ENCODE measurements around the gene KPNB1. TPM values are rescaled to one million over a fixed set of nuclear protein-coding genes. Genes with fewer than 3 reads are reported as not detected.
A peak's percentile ranks its signal among the peaks of the same experiment; 100 is the strongest.

Gene KPNB1
- total RNA-seq, 1 experiment from 2014 or later, result 538 TPM

GRCh38 chr17:47670064-47670463 lies 20.3 kb downstream of the KPNB1 start:
- intact Hi-C loops (cut with micrococcal nuclease; ENCODE audit: unreplicated experiment), result no loop called here
- peaks cover 98% of the 10 kb centered on the region for H3K36me3 Mint-ChIP-seq (ENCODE audit: insufficient read depth, unreplicated experiment)
- no peaks in the 10 kb centered on the region for H3K9me3 Mint-ChIP-seq (ENCODE audit: low read depth, unreplicated experiment)
- no peak for TF ChIP-seq CTCF (IDR thresholded peaks at IDR 0.05; ENCODE audit: unreplicated experiment)
- BruUV-seq (replicated peaks), result no TSS peak
- peak overlapping the region; percentile 34 for H3K27ac Mint-ChIP-seq (ENCODE audit: unreplicated experiment)
- CTCF ChIA-PET, result no interaction called here
- H3K27me3 Mint-ChIP-seq (ENCODE audit: unreplicated experiment), result no peaks in the 10 kb centered on the region
- H3K4me1 Mint-ChIP-seq (ENCODE audit: low read depth, unreplicated experiment), result no peaks in the 10 kb centered on the region
- H3K4me3 Mint-ChIP-seq (ENCODE audit: low read depth, unreplicated experiment), result no peak overlapping the region
- no peak for DNase-seq

GRCh38 chr17:47674499-47674898 lies 24.8 kb downstream of the KPNB1 start:
- no TSS peak for BruUV-seq (replicated peaks)

GRCh38 chr17:47675380-47676198 lies 25.9 kb downstream of the KPNB1 start:
- BruUV-seq (replicated peaks), result no TSS peak
- Mint-ChIP-seq H3K4me1 (ENCODE audit: low read depth, unreplicated experiment) (no peaks in the 10 kb centered on the region), H3K4me3 (ENCODE audit: low read depth, unreplicated experiment) (no peak overlapping the region), H3K9me3 (ENCODE audit: low read depth, unreplicated experiment) (no peaks in the 10 kb centered on the region), H3K27ac (ENCODE audit: unreplicated experiment) (peak overlapping the region; percentile 27), H3K27me3 (ENCODE audit: unreplicated experiment) (no peaks in the 10 kb centered on the region), H3K36me3 (ENCODE audit: insufficient read depth, unreplicated experiment) (peaks cover 99% of the 10 kb centered on the region)
- intact Hi-C loops (cut with micrococcal nuclease; ENCODE audit: unreplicated experiment), result no loop called here
- no peak for TF ChIP-seq CTCF (IDR thresholded peaks at IDR 0.05; ENCODE audit: unreplicated experiment)
- CTCF ChIA-PET, result interaction anchor here (0.6 to 1.7 kb wide), 2 partner anchors 26 to 188 kb away, joined by 3 to 4 read pairs; partner anchors contain the start of gene KPNB1
- DNase-seq, result no peak

More at GRCh38 chr17:47674499-47674898, 24.8 kb downstream of the KPNB1 start:
- H3K36me3 Mint-ChIP-seq (ENCODE audit: insufficient read depth, unreplicated experiment), result peaks cover 99% of the 10 kb centered on the region
- no peak for DNase-seq
- TF ChIP-seq CTCF (IDR thresholded peaks at IDR 0.05; ENCODE audit: unreplicated experiment), result no peak
- H3K4me3 Mint-ChIP-seq (ENCODE audit: low read depth, unreplicated experiment), result no peak overlapping the region
- intact Hi-C loops (cut with micrococcal nuclease; ENCODE audit: unreplicated experiment), result no loop called here
- H3K27ac Mint-ChIP-seq (ENCODE audit: unreplicated experiment), result no peak overlapping the region
- CTCF ChIA-PET, result interaction anchor here (1.7 kb wide), 1 partner anchor 25 kb away, joined by 4 read pairs; the partner anchor contains the start of gene KPNB1
- H3K4me1 Mint-ChIP-seq (ENCODE audit: low read depth, unreplicated experiment), result no peaks in the 10 kb centered on the region
- H3K9me3 Mint-ChIP-seq (ENCODE audit: low read depth, unreplicated experiment), result no peaks in the 10 kb centered on the region
- no peaks in the 10 kb centered on the region for H3K27me3 Mint-ChIP-seq (ENCODE audit: unreplicated experiment)

- Mint-ChIP-seq H3K27ac (ENCODE audit: unreplicated experiment) (peak overlapping the region; percentile 27), H3K36me3 (ENCODE audit: insufficient read depth, unreplicated experiment) (peaks cover 99% of the 10 kb centered on the region), H3K27me3 (ENCODE audit: unreplicated experiment) (no peaks in the 10 kb centered on the region), H3K4me3 (ENCODE audit: low read depth, unreplicated experiment) (no peak overlapping the region), H3K4me1 (ENCODE audit: low read depth, unreplicated experiment) (no peaks in the 10 kb centered on the region), H3K9me3 (ENCODE audit: low read depth, unreplicated experiment) (no peaks in the 10 kb centered on the region)
- DNase-seq, result no peak
- BruUV-seq (replicated peaks), result no TSS peak
- CTCF ChIA-PET, result interaction anchor here (0.6 kb wide), 1 partner anchor 189 kb away, joined by 3 read pairs; no protein-coding TSS in a partner anchor
- intact Hi-C loops (cut with micrococcal nuclease; ENCODE audit: unreplicated experiment), result no loop called here
- TF ChIP-seq CTCF (IDR thresholded peaks at IDR 0.05; ENCODE audit: unreplicated experiment), result no peak
Observed at GRCh38 chr17:47676199-47676472, 26.4 kb downstream of the KPNB1 start.

Measured in Calu3 (cell line).